Caki2 (cell line): ENCODE data around the gene C4orf17. TPM values are rescaled to one million over a fixed set of nuclear protein-coding genes. Genes with fewer than 3 reads are reported as not detected.

ENCODE experiments used
- DNase-seq: peaks from one replicate; pipeline ENCODE4 v3.0.0-alpha.2; 2015; ENCODE audit warnings: low read depth
- in situ Hi-C: cut with HindIII; loops from 2 replicates; pipeline ENCODE4 v1.10.0; 2016; ENCODE audit warnings: low sequenced_read_pairs, low pct_unique_long_range_greater_than_20kb, mixed read lengths
- total RNA-seq: library from RNA; depleted of rRNA; stranded (reverse); fragments of >200 nt; shearing (Covaris generic); gene quantifications from 2 replicates; pipeline ENCODE4 v1.2.3, GENCODE V29; 2014; ENCODE audit warnings: low replicate concordance; rRNA removed

Gene C4orf17
- total RNA-seq, 1 experiment from 2014 or later: not detected

GRCh38 chr4:99587803-99588202 is 77.0 kb downstream of the C4orf17 start:
- no peak for DNase-seq
- in situ Hi-C loops: no loop called here

GRCh38 chr4:99591757-99592156 is 80.9 kb downstream of the C4orf17 start:
- in situ Hi-C loops: no loop called here
- DNase-seq: no peak

Other genes starting within 250 kb of the C4orf17 start
- not detected in 2 replicates for gene ADH1A, start 220.0 kb upstream of the C4orf17 start, total RNA-seq
- gene ADH1B, start 189.6 kb upstream of the C4orf17 start, total RNA-seq: not detected in 2 replicates
- gene ADH1C, start 158.3 kb upstream of the C4orf17 start, total RNA-seq: not detected in 2 replicates
- gene ADH7, start 75.7 kb upstream of the C4orf17 start, total RNA-seq: not detected in 2 replicates
- gene TRMT10A, start 53.0 kb downstream of the C4orf17 start, total RNA-seq: 7.6 and 16.6 TPM in 2 replicates
- gene MTTP, start 63.8 kb downstream of the C4orf17 start, total RNA-seq: 0.07 and 12.4 TPM in 2 replicates
- not detected in 2 replicates for gene C4orf54, start 146.8 kb downstream of the C4orf17 start, total RNA-seq